Endothelial cell (in vitro differentiated cells): ENCODE data around the gene TNS3. TPM values are rescaled to one million over a fixed set of nuclear protein-coding genes. Genes with fewer than 3 reads are reported as not detected.

Experiments used
- DNase-seq: peaks from one replicate; pipeline ENCODE4 v3.0.0; 2021; ENCODE audit warnings: low spot score
- H3K27ac Mint-ChIP-seq: one replicate; pipeline ENCODE4 v1.8.0; 2021; ENCODE audit warnings: mixed read lengths, inconsistent platforms; ENCODE audit not compliant: unreplicated experiment
- H3K27me3 Mint-ChIP-seq: one replicate; pipeline ENCODE4 v1.8.0; 2021; ENCODE audit warnings: mild to moderate bottlenecking, moderate library complexity, mixed read lengths, inconsistent platforms; ENCODE audit not compliant: unreplicated experiment
- H3K36me3 Mint-ChIP-seq: one replicate; pipeline ENCODE4 v1.8.0; 2021; ENCODE audit warnings: mild to moderate bottlenecking, low read depth, mixed read lengths, inconsistent platforms; ENCODE audit not compliant: unreplicated experiment
- H3K4me1 Mint-ChIP-seq: one replicate; pipeline ENCODE4 v1.8.0; 2021; ENCODE audit warnings: mild to moderate bottlenecking, mixed read lengths, inconsistent platforms; ENCODE audit not compliant: unreplicated experiment
- H3K4me3 Mint-ChIP-seq: one replicate; pipeline ENCODE4 v1.8.0; 2021; ENCODE audit warnings: mild to moderate bottlenecking, mixed read lengths, inconsistent platforms; ENCODE audit not compliant: unreplicated experiment
- H3K9me3 Mint-ChIP-seq: one replicate; pipeline ENCODE4 v1.8.0; 2021; ENCODE audit warnings: mixed read lengths, inconsistent platforms; ENCODE audit not compliant: unreplicated experiment
- total RNA-seq: library from RNA; stranded (reverse); fragmentation: NEBNext Ultra II Directional; extraction: Animal tissue kit (Norgen Biotek cat#: 25700); gene quantifications from one replicate; pipeline ENCODE4 v1.2.1, GENCODE V29; 2021; ENCODE audit not compliant: unreplicated experiment
- TF ChIP-seq, protein P1 (sequence below): fragments of 200-600 bp; sonication (generic); IDR thresholded peaks from one replicate; pipeline ENCODE4 v1.5.0; 2021; ENCODE audit warnings: antibody characterized with exemption; ENCODE audit not compliant: unreplicated experiment

The TNS3 gene
- total RNA-seq, 1 donor from 2014 or later: 7.5 TPM

DNA sequence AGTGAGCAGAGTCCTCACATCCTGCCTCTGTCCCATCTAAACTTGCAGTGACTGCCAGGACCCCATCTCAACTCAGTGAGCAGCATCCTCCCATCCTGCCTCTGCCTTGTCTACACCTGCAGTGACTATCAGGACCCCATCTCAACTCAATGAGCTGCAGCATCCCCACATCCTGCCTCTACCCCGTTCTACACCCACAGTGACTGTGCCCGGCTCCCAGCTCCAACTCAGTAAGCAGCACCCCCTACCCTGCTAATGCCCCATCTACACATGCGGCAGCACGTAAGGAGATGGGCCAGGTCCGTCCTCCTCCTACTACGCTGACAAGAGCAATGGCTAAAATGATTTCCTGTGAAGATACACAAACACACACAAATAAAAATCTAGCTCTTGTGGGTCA lies 65.5 kb downstream of the TNS3 start:
- peaks cover 22% of the 10 kb centered on the region for H3K4me1 Mint-ChIP-seq
- H3K4me3 Mint-ChIP-seq: no peak overlapping the region
- DNase-seq: no peak
- H3K9me3 Mint-ChIP-seq: no peaks in the 10 kb centered on the region
- TF ChIP-seq, protein P1, sequence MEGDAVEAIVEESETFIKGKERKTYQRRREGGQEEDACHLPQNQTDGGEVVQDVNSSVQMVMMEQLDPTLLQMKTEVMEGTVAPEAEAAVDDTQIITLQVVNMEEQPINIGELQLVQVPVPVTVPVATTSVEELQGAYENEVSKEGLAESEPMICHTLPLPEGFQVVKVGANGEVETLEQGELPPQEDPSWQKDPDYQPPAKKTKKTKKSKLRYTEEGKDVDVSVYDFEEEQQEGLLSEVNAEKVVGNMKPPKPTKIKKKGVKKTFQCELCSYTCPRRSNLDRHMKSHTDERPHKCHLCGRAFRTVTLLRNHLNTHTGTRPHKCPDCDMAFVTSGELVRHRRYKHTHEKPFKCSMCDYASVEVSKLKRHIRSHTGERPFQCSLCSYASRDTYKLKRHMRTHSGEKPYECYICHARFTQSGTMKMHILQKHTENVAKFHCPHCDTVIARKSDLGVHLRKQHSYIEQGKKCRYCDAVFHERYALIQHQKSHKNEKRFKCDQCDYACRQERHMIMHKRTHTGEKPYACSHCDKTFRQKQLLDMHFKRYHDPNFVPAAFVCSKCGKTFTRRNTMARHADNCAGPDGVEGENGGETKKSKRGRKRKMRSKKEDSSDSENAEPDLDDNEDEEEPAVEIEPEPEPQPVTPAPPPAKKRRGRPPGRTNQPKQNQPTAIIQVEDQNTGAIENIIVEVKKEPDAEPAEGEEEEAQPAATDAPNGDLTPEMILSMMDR: no peak
- H3K27ac Mint-ChIP-seq: no peak overlapping the region
- H3K36me3 Mint-ChIP-seq: no peaks in the 10 kb centered on the region
- peaks cover 2% of the 10 kb centered on the region for H3K27me3 Mint-ChIP-seq

DNA sequence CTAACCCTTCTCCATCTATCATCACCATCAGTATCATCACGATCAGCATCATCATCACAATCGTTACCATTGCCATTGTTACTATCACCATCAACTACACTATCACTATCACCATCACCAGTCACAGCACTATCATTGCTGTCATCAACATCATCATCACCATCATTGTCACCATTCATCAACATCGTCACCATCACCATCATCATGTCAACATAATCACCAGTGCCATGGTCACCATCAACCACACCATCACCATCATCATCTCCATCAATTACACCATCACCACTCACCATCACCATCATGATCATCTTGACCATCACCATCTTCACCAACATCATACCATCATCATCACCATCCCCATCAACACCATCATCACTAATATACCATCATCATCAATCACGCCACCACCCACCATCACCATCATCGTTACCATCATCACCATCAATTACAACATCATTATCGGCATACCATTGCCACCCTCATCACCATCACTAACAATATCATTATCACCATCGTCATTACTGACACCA lies 66.5 kb downstream of the TNS3 start:
- H3K4me3 Mint-ChIP-seq: no peak overlapping the region
- H3K36me3 Mint-ChIP-seq: no peaks in the 10 kb centered on the region
- TF ChIP-seq, protein P1: no peak
- no peak for DNase-seq
- no peaks in the 10 kb centered on the region for H3K9me3 Mint-ChIP-seq
- peaks cover 2% of the 10 kb centered on the region for H3K27me3 Mint-ChIP-seq
- peaks cover 17% of the 10 kb centered on the region for H3K4me1 Mint-ChIP-seq
- no peak overlapping the region for H3K27ac Mint-ChIP-seq

DNA sequence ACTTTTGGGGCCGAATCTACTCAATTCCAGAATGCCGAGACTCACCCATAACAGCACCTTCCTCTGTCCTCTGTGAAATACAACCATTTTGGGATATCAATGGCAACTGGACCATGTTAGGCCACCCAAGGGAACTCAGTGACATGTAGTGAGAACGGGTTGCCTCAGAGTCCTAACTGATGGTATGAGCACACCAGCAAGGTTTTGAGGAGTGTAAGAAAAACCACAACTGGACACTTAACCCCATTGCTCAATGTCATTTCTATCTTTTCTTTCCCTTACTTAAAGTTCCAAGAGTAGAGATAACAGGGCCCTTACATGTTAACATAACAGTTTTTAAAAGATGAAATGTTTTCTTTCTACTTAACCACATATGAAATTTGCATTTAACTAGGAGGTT lies 67.1 kb downstream of the TNS3 start:
- TF ChIP-seq, protein P1: no peak
- H3K27ac Mint-ChIP-seq: no peak overlapping the region
- peaks cover 2% of the 10 kb centered on the region for H3K27me3 Mint-ChIP-seq
- no peaks in the 10 kb centered on the region for H3K36me3 Mint-ChIP-seq
- no peaks in the 10 kb centered on the region for H3K9me3 Mint-ChIP-seq
- peaks cover 12% of the 10 kb centered on the region for H3K4me1 Mint-ChIP-seq
- no peak overlapping the region for H3K4me3 Mint-ChIP-seq
- no peak for DNase-seq

DNA sequence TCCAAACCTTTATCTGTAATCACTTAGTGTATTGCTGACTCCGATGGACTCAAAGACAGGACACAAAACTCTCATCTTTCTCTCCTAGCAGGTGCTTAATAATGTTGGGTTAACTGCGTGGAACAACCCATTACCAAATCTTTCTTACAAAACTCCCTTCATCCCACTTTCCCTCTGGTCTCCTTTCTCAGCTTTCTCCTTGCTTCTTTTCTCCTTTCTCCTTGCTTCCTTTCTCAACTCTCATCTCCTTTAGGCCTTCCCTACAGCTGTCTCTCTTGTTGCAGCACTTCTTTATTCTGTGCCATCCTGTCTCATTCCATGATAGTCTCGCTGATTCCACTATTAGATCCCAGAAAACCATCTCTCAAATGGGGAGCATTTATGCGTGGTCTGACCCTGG lies 67.5 kb downstream of the TNS3 start:
- Mint-ChIP-seq H3K36me3 (no peaks in the 10 kb centered on the region), H3K4me3 (no peak overlapping the region), H3K9me3 (no peaks in the 10 kb centered on the region), H3K27ac (no peak overlapping the region), H3K27me3 (peaks cover 2% of the 10 kb centered on the region), H3K4me1 (peaks cover 12% of the 10 kb centered on the region)
- TF ChIP-seq, protein P1: no peak
- DNase-seq: no peak

DNA sequence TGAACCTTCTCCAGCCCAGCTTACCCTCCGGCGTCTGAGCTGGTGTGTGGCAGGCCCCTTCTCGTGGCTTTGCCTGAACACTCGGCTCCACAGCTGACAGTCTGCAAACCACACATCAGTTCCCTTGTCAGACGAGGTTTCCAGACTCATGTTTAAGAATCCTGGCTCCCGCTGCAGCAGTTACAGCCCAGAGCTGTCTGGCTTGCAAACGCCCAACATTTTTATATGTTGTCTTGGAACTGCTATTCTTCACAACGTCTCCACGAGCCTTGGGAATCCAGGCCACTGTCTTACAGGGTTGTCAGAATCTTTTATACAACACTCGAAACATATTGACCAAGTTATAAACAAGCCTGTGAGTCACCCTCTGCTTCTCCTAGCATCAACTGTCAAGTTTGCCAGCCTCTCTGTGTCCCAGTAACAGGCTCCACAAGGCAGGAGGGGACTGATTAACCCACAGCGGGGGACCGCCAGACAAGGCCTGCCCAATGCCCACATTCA lies 68.1 kb downstream of the TNS3 start:
- Mint-ChIP-seq H3K4me1 (peaks cover 12% of the 10 kb centered on the region), H3K27me3 (peaks cover 2% of the 10 kb centered on the region), H3K27ac (no peak overlapping the region), H3K36me3 (no peaks in the 10 kb centered on the region), H3K4me3 (no peak overlapping the region), H3K9me3 (no peaks in the 10 kb centered on the region)
- TF ChIP-seq, protein P1: no peak
- no peak for DNase-seq
